B cell (primary cell): ENCODE results near the gene PLCB4. TPM values are rescaled to one million over a fixed set of nuclear protein-coding genes. Genes with fewer than 3 reads are reported as not detected.

Experiments
- ATAC-seq: fragments of 200-7000 bp; cut with Tn5 transposase; one replicate; pipeline ENCODE4 v1.10.0; 2021; ENCODE audit warnings: low read depth, mild to moderate bottlenecking, moderate number of reproducible peaks, moderate library complexity
- CTCF ChIA-PET: fragments of 350-600 bp; sonication (Branson Sonifier 250); formaldehyde crosslinking; loops from one replicate; lab custom pipeline; 2021; ENCODE audit warnings: antibody characterized with exemption, inconsistent platforms; lab: Charles Lee
- POLR2A ChIA-PET: fragments of 350-600 bp; sonication (Branson Sonifier 250); formaldehyde crosslinking; loops from one replicate; lab custom pipeline; 2021; ENCODE audit warnings: antibody characterized with exemption; lab: Charles Lee
- DNase-seq: peaks from one replicate; pipeline ENCODE4 v3.0.0; 2013
- H2AFZ ChIP-seq: 2 replicates; pipeline ENCODE4 v1.6.1; 2012; ENCODE audit warnings: mild to moderate bottlenecking, low read depth, low read length; ENCODE audit not compliant: insufficient read depth, poor library complexity, severe bottlenecking
- H3K27ac ChIP-seq, 2 donors: 1 replicate in 1 of 2; 2 replicates in 1 of 2; pipeline ENCODE4 v1.5.1; 2012 to 2013; ENCODE audit warnings: low read length in 2 of 2, mild to moderate bottlenecking in 2 of 2, moderate library complexity in 1 of 2
- H3K27me3 ChIP-seq, 4 experiments: fragments of 200-600 bp in 1 of 4; sonication (generic) in 1 of 4; replicated peaks in 1 of 4; 1 replicate in 2 of 4; 2 replicates in 2 of 4; pipeline versions ENCODE4 v1.6.1 to v1.7.0; 2013 to 2016; ENCODE audit warnings: low read length in 3 of 4, mild to moderate bottlenecking in 2 of 4, mixed read lengths in 1 of 4, moderate library complexity in 1 of 4; ENCODE audit not compliant: insufficient read depth in 4 of 4, control insufficient read depth in 3 of 4; ENCODE audit errors: control extremely low read depth in 1 of 4
- H3K36me3 ChIP-seq, 2 experiments: replicated peaks in 1 of 2; 1 replicate in 1 of 2; 2 replicates in 1 of 2; pipeline versions ENCODE4 v1.6.1 to v1.7.1; 2013; ENCODE audit warnings: low read length in 1 of 2; ENCODE audit not compliant: insufficient read depth in 2 of 2, control insufficient read depth in 1 of 2; ENCODE audit errors: control extremely low read depth in 1 of 2, extremely low read depth in 1 of 2
- H3K4me1 ChIP-seq, 2 donors: fragments of 200-600 bp in 1 of 2; sonication (generic) in 1 of 2; 1 replicate in 1 of 2; 2 replicates in 1 of 2; pipeline versions ENCODE4 v1.5.1 to v1.6.1; 2013 to 2017; ENCODE audit warnings: low read length in 2 of 2; ENCODE audit not compliant: control insufficient read depth in 2 of 2, insufficient read depth in 2 of 2
- H3K4me2 ChIP-seq: replicated peaks from 2 replicates; pipeline ENCODE3; 2012; ENCODE audit warnings: mild to moderate bottlenecking, low read depth, low read length; ENCODE audit not compliant: poor library complexity, severe bottlenecking
- H3K4me3 ChIP-seq, 5 experiments: fragments of 200-600 bp in 1 of 5; sonication (generic) in 1 of 5; 1 replicate in 3 of 5; 2 replicates in 2 of 5; pipeline versions ENCODE4 v1.5.1 to v1.7.0; 2011 to 2016; ENCODE audit warnings: low read length in 4 of 5, mild to moderate bottlenecking in 4 of 5, low read depth in 2 of 5, control low read depth in 1 of 5, moderate library complexity in 1 of 5; ENCODE audit not compliant: insufficient read depth in 1 of 5; ENCODE audit errors: control extremely low read depth in 1 of 5, extremely low read depth in 1 of 5
- H3K79me2 ChIP-seq: fragments of 200-600 bp; sonication (generic); one replicate; pipeline ENCODE4 v1.6.0; 2016; ENCODE audit warnings: low read length; ENCODE audit not compliant: control insufficient read depth, insufficient read depth
- H3K9ac ChIP-seq: fragments of 200-600 bp; sonication (generic); 2 replicates; pipeline ENCODE4 v1.6.1; 2017; ENCODE audit warnings: mild to moderate bottlenecking, low read length, moderate library complexity
- H3K9me3 ChIP-seq, 3 donors: one replicate each; pipeline versions ENCODE4 v1.6.1 to v1.7.1; 2013; ENCODE audit warnings: low read length in 2 of 3; ENCODE audit not compliant: control insufficient read depth in 2 of 3, insufficient read depth in 1 of 3; ENCODE audit errors: control extremely low read depth in 1 of 3
- H4K20me1 ChIP-seq: 2 replicates; pipeline ENCODE4 v1.6.0; 2012; ENCODE audit warnings: mild to moderate bottlenecking, low read length; ENCODE audit not compliant: insufficient read depth, control insufficient read depth, poor library complexity, severe bottlenecking
- H3K27ac Mint-ChIP-seq: one replicate; pipeline ENCODE4 v1.8.0; 2021; ENCODE audit warnings: mixed read lengths
- H3K27me3 Mint-ChIP-seq: one replicate; pipeline ENCODE4 v1.8.0; 2021; ENCODE audit warnings: mixed read lengths
- H3K4me1 Mint-ChIP-seq: one replicate; pipeline ENCODE4 v1.8.0; 2021; ENCODE audit warnings: mixed read lengths
- H3K4me3 Mint-ChIP-seq: one replicate; pipeline ENCODE4 v1.8.0; 2021; ENCODE audit warnings: mixed read lengths
- H3K9me3 Mint-ChIP-seq: one replicate; pipeline ENCODE4 v1.8.0; 2022; ENCODE audit warnings: mixed read lengths; ENCODE audit not compliant: insufficient read depth
- EZH2 ChIP-seq: IDR thresholded peaks from 2 replicates; pipeline ENCODE4 v1.6.1; 2012; ENCODE audit warnings: borderline replicate concordance, low read depth, mild to moderate bottlenecking, moderate library complexity, low read length; ENCODE audit not compliant: insufficient read depth, poor library complexity, severe bottlenecking
- WGBS: methylation state at CpG from one replicate; pipeline ENCODE4 v1.1.5; 2013; ENCODE audit warnings: missing lambda C conversion rate; ENCODE audit not compliant: insufficient coverage; 5-methylcytosine and 5-hydroxymethylcytosine counted together
- intact Hi-C: fragments of 100-400 bp; cut with micrococcal nuclease; formaldehyde crosslinking; loops from one replicate; pipeline ENCODE4 v1.10.0; 2022
- polyA plus RNA-seq: library from polyadenylated mRNA; depleted of rRNA; stranded (reverse); fragments of >200 nt; gene quantifications from 2 replicates; pipeline ENCODE4 v1.2.3, GENCODE V29; 2012
- total RNA-seq, 2 donors: library from RNA; stranded (reverse); fragments of 120-200 nt in 1 of 2; gene quantifications; 1 replicate in 1 of 2; 2 replicates in 1 of 2; pipeline versions ENCODE4 v1.2.3 to v1.2.4, GENCODE V29; 2013 to 2022
- TF ChIP-seq, protein P1 (sequence below): fragments of 200-600 bp; IDR thresholded peaks from one replicate; pipeline ENCODE4 v1.8.0; 2022; ENCODE audit warnings: antibody characterized with exemption, mild to moderate bottlenecking

Gene PLCB4
- total and polyA plus RNA-seq, 2 donors (not counting 1 experiment from before 2014, with no cell fraction given): not detected

DNA sequence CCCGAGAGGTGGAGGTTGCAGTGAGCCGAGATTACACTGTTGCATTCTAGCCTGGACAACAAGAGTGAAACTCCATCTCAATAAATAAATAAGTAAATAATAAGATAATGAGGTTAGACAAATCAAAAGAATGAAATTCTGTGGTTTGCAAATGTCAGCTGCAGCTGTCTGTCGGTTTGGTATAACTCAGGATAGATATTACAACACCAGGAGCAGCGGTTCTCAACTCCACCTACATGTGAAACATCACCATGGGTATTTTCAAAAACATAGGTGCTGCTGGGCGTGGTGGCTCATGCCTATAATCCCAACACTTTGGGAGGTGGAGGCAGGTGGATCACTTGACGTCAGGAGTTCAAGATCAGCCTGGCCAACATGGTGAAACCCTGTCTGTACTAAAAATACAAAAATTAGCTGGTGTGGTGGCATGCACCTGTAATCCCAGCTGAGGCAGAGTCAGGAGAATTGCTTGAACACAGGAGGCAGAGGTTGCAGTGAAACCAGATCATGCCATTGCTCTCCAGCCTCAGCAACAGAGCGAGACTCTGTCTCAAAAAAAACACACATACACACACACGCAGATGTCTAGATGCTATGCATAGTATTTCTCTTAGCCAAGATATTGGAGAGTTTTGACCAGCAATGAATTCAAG, 319.4 kb downstream of the PLCB4 start:
- H3K9ac ChIP-seq: no peak overlapping the region
- Mint-ChIP-seq H3K4me1 (no peaks in the 10 kb centered on the region), H3K4me3 (no peak overlapping the region), H3K9me3 (no peaks in the 10 kb centered on the region), H3K27me3 (no peaks in the 10 kb centered on the region), H3K27ac (no peak overlapping the region)
- no peaks in the 10 kb centered on the region for H3K36me3 ChIP-seq
- no peaks in the 10 kb centered on the region for H3K79me2 ChIP-seq
- ATAC-seq (no peak), DNase-seq (no peak)
- POLR2A ChIA-PET: no interaction called here
- no peak overlapping the region for H3K4me2 ChIP-seq
- H3K9me3 ChIP-seq: peaks cover 0 to 9% (median 0%) of the 10 kb centered on the region in 3 donors
- TF ChIP-seq EZH2: no peak
- H4K20me1 ChIP-seq: no peaks in the 10 kb centered on the region
- H2AFZ ChIP-seq: no peak overlapping the region
- H3K4me1 ChIP-seq: no peaks in the 10 kb centered on the region
- no peaks in the 10 kb centered on the region for H3K27me3 ChIP-seq
- H3K27ac ChIP-seq: no peak overlapping the region
- CTCF ChIA-PET: no interaction called here
- 90% methylated on average over 1 of the region's 8 CpGs for WGBS
- no peak overlapping the region for H3K4me3 ChIP-seq
- intact Hi-C loops: no loop called here

DNA sequence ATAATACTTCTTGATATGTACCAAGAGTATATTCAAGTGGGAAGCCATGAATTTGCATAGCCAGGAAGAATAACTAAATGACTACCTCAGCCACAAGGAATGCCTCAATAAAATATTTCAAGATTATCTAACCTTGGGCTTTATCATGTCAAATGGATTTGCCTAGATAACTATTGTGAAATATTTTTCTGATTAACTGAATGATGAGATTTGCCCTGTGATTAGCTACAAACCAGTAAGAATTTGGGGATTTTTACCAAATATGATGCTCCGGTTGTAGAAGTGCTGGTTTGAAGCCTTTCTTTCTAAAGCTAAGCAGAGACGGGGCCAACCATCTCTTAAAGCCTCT, 319.9 kb downstream of the PLCB4 start:
- H3K4me1 Mint-ChIP-seq: no peaks in the 10 kb centered on the region
- no peak overlapping the region for H3K9ac ChIP-seq
- 100% methylated on average over 1 of the region's 2 CpGs for WGBS
- H2AFZ ChIP-seq: no peak overlapping the region
- CTCF ChIA-PET: no interaction called here
- no peaks in the 10 kb centered on the region for H3K36me3 ChIP-seq
- H3K4me3 Mint-ChIP-seq: no peak overlapping the region
- no peak overlapping the region for H3K27ac ChIP-seq
- H3K9me3 Mint-ChIP-seq: no peaks in the 10 kb centered on the region
- TF ChIP-seq, protein P1, sequence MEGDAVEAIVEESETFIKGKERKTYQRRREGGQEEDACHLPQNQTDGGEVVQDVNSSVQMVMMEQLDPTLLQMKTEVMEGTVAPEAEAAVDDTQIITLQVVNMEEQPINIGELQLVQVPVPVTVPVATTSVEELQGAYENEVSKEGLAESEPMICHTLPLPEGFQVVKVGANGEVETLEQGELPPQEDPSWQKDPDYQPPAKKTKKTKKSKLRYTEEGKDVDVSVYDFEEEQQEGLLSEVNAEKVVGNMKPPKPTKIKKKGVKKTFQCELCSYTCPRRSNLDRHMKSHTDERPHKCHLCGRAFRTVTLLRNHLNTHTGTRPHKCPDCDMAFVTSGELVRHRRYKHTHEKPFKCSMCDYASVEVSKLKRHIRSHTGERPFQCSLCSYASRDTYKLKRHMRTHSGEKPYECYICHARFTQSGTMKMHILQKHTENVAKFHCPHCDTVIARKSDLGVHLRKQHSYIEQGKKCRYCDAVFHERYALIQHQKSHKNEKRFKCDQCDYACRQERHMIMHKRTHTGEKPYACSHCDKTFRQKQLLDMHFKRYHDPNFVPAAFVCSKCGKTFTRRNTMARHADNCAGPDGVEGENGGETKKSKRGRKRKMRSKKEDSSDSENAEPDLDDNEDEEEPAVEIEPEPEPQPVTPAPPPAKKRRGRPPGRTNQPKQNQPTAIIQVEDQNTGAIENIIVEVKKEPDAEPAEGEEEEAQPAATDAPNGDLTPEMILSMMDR: no peak
- no peak for TF ChIP-seq EZH2
- H3K4me2 ChIP-seq: no peak overlapping the region
- H3K27me3 Mint-ChIP-seq: no peaks in the 10 kb centered on the region
- H4K20me1 ChIP-seq: no peaks in the 10 kb centered on the region
- no peaks in the 10 kb centered on the region for H3K79me2 ChIP-seq
- peaks cover 0 to 9% (median 0%) of the 10 kb centered on the region in 3 donors for H3K9me3 ChIP-seq
- ATAC-seq (no peak), DNase-seq (no peak)
- no peaks in the 10 kb centered on the region for H3K4me1 ChIP-seq
- intact Hi-C loops: no loop called here
- H3K27me3 ChIP-seq: no peaks in the 10 kb centered on the region
- POLR2A ChIA-PET: no interaction called here
- no peak overlapping the region for H3K27ac Mint-ChIP-seq
- H3K4me3 ChIP-seq: no peak overlapping the region
